ENCODE results near the gene MS4A10.

DNA sequence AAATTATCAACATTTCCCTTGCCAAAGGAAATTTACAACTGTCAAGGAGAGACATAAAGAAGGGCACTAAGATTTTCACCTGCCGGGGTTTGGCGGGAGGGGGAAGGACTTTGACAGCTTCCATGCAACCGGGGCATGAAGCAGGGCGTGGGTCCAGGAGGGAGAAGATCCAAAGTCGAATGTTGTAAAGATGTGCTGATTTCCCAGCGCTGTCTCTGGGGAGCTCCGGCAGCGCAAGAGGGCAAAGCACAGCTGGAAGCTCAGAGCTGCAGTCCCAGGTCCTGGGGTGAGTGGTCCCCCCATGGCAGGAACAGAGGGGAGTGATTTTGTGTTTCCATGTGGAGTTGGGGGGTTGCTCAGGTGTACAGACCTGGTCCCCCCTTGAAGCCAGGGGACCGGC lies at the start of gene MS4A10:
- TF ChIP-seq POLR2AphosphoS5 (IDR thresholded peaks at IDR 0.05), result no peak
- TF ChIP-seq, protein P1, sequence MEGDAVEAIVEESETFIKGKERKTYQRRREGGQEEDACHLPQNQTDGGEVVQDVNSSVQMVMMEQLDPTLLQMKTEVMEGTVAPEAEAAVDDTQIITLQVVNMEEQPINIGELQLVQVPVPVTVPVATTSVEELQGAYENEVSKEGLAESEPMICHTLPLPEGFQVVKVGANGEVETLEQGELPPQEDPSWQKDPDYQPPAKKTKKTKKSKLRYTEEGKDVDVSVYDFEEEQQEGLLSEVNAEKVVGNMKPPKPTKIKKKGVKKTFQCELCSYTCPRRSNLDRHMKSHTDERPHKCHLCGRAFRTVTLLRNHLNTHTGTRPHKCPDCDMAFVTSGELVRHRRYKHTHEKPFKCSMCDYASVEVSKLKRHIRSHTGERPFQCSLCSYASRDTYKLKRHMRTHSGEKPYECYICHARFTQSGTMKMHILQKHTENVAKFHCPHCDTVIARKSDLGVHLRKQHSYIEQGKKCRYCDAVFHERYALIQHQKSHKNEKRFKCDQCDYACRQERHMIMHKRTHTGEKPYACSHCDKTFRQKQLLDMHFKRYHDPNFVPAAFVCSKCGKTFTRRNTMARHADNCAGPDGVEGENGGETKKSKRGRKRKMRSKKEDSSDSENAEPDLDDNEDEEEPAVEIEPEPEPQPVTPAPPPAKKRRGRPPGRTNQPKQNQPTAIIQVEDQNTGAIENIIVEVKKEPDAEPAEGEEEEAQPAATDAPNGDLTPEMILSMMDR (IDR thresholded peaks at IDR 0.05), result no peak

Measured in breast epithelium (tissue), 3 donors.